IMR-90 (cell line): ENCODE results near the gene WDR48. TPM values are rescaled to one million over a fixed set of nuclear protein-coding genes. Genes with fewer than 3 reads are reported as not detected.

Source experiments
- ATAC-seq: fragments of 200-7000 bp; cut with Tn5 transposase; 2 replicates; pipeline ENCODE4 v1.9.1; 2020; ENCODE audit warnings: low read depth, mild to moderate bottlenecking, moderate library complexity
- BruUV-seq: library from RNA; stranded (reverse); fragments of 400-500 nt; replicated peaks from 2 replicates; lab custom pipeline; 2021; lab: Mats Ljungman, UMichigan
- CTCF ChIA-PET: fragments of 300-600 bp; formaldehyde crosslinking; extraction: SDS; loops from one replicate; lab custom pipeline; 2021; ENCODE audit warnings: antibody characterized with exemption; lab: Yijun Ruan, JAX
- POLR2A ChIA-PET: fragments of 300-600 bp; sonication (Branson Sonifier 250); formaldehyde crosslinking; loops from one replicate; lab custom pipeline; 2022; ENCODE audit warnings: antibody characterized with exemption; ENCODE audit not compliant: unreplicated experiment; lab: Charles Lee
- DNase-seq: peaks from one replicate; pipeline ENCODE4 v3.0.0; 2013
- H2AFZ ChIP-seq: replicated peaks from 2 replicates; pipeline ENCODE3; 2013; ENCODE audit warnings: low read length, mild to moderate bottlenecking; ENCODE audit not compliant: poor library complexity
- H2AK5ac ChIP-seq: 2 replicates; pipeline ENCODE4 v1.6.1; 2013; ENCODE audit warnings: low read depth, low read length, inconsistent platforms
- H2AK9ac ChIP-seq: replicated peaks from 2 replicates; pipeline ENCODE3; 2013; ENCODE audit warnings: mild to moderate bottlenecking, low read depth, low read length, moderate library complexity; ENCODE audit not compliant: poor library complexity
- H2BK120ac ChIP-seq: 2 replicates; pipeline ENCODE4 v1.6.1; 2013; ENCODE audit warnings: low read depth, low read length, inconsistent platforms
- H2BK15ac ChIP-seq: 3 replicates; pipeline ENCODE4 v1.6.1; 2013; ENCODE audit warnings: low read depth, low read length, inconsistent platforms
- H2BK20ac ChIP-seq: 2 replicates; pipeline ENCODE4 v1.6.1; 2013; ENCODE audit warnings: low read depth, mild to moderate bottlenecking, inconsistent platforms, low read length, moderate library complexity
- H2BK5ac ChIP-seq: 2 replicates; pipeline ENCODE4 v1.6.1; 2013; ENCODE audit warnings: mild to moderate bottlenecking, low read depth, low read length, inconsistent platforms; ENCODE audit not compliant: poor library complexity, severe bottlenecking
- H3K14ac ChIP-seq: replicated peaks from 2 replicates; pipeline ENCODE4 v1.6.1; 2013; ENCODE audit warnings: low read depth, low read length, inconsistent platforms
- H3K18ac ChIP-seq: 2 replicates; pipeline ENCODE4 v1.6.1; 2013; ENCODE audit warnings: low read depth, low read length, control low read depth
- H3K23ac ChIP-seq: 2 replicates; pipeline ENCODE4 v1.6.1; 2013; ENCODE audit warnings: low read depth, low read length, inconsistent platforms
- H3K27ac ChIP-seq: 2 replicates; pipeline ENCODE4 v1.5.1; 2013; ENCODE audit warnings: mild to moderate bottlenecking, control low read depth, low read length; ENCODE audit not compliant: insufficient read depth
- H3K27me3 ChIP-seq: 2 replicates; pipeline ENCODE4 v1.6.1; 2013; ENCODE audit warnings: low read length; ENCODE audit not compliant: control insufficient read depth, insufficient read depth
- H3K36me3 ChIP-seq: 2 replicates; pipeline ENCODE4 v1.6.1; 2013; ENCODE audit warnings: low read length, mixed read lengths; ENCODE audit not compliant: control insufficient read depth, insufficient read depth
- H3K4ac ChIP-seq: 2 replicates; pipeline ENCODE4 v1.6.1; 2013; ENCODE audit warnings: low read depth, low read length, inconsistent platforms
- H3K4me1 ChIP-seq: 2 replicates; pipeline ENCODE4 v1.6.1; 2013; ENCODE audit warnings: low read length, mixed read lengths; ENCODE audit not compliant: control insufficient read depth, insufficient read depth
- H3K4me2 ChIP-seq: 2 replicates; pipeline ENCODE4 v1.6.1; 2013; ENCODE audit warnings: low read depth, mild to moderate bottlenecking, control low read depth, low read length, moderate library complexity
- H3K4me3 ChIP-seq: 2 replicates; pipeline ENCODE4 v1.5.1; 2013; ENCODE audit warnings: low read depth, mild to moderate bottlenecking, control low read depth, low read length, moderate library complexity; ENCODE audit not compliant: insufficient read depth
- H3K56ac ChIP-seq: 2 replicates; pipeline ENCODE4 v1.6.1; 2013; ENCODE audit warnings: low read length, inconsistent platforms; ENCODE audit not compliant: insufficient read depth; ENCODE audit errors: extremely low read depth
- H3K79me1 ChIP-seq, 2 experiments: 2 replicates each; pipeline ENCODE4 v1.6.1; 2013; ENCODE audit warnings: low read length in 2 of 2, inconsistent platforms in 1 of 2, low read depth in 1 of 2
- H3K9ac ChIP-seq: 2 replicates; pipeline ENCODE4 v1.6.1; 2013; ENCODE audit warnings: low read depth, low read length, control low read depth
- H3K9me1 ChIP-seq: 2 replicates; pipeline ENCODE4 v1.6.1; 2013; ENCODE audit warnings: low read length, inconsistent platforms; ENCODE audit not compliant: insufficient read depth
- H3K9me3 ChIP-seq: 2 replicates; pipeline ENCODE4 v1.6.1; 2013; ENCODE audit warnings: low read length; ENCODE audit not compliant: control insufficient read depth, insufficient read depth
- H4K20me1 ChIP-seq: 2 replicates; pipeline ENCODE4 v1.6.1; 2013; ENCODE audit warnings: low read length, inconsistent platforms; ENCODE audit not compliant: insufficient read depth
- H4K5ac ChIP-seq: 2 replicates; pipeline ENCODE4 v1.6.1; 2013; ENCODE audit warnings: mild to moderate bottlenecking, low read depth, low read length, control low read depth
- H4K8ac ChIP-seq, 2 experiments: 2 replicates each; pipeline ENCODE4 v1.6.1; 2013; ENCODE audit warnings: low read depth in 2 of 2, low read length in 2 of 2, control low read depth in 1 of 2, inconsistent platforms in 1 of 2
- H4K91ac ChIP-seq: 2 replicates; pipeline ENCODE4 v1.6.1; 2013; ENCODE audit warnings: low read depth, low read length, inconsistent platforms; ENCODE audit not compliant: insufficient read depth
- BHLHE40 ChIP-seq: fragments of 150-350 bp; IDR thresholded peaks from 2 replicates; pipeline ENCODE4 v1.6.1; 2016; ENCODE audit warnings: mild to moderate bottlenecking, low read depth, low read length
- CEBPB ChIP-seq: IDR thresholded peaks from 2 replicates; pipeline ENCODE4 v1.6.1; 2012; ENCODE audit warnings: low read depth, low read length, improper control_type of control experiment
- CHD1 ChIP-seq: IDR thresholded peaks from 2 replicates; pipeline ENCODE4 v1.6.1; 2012; ENCODE audit warnings: low read depth, low read length, improper control_type of control experiment
- FOS ChIP-seq: fragments of 150-350 bp; IDR thresholded peaks from 2 replicates; pipeline ENCODE4 v1.6.1; 2016; ENCODE audit warnings: low read depth, low read length
- MAFK ChIP-seq: IDR thresholded peaks from 2 replicates; pipeline ENCODE4 v1.6.1; 2012; ENCODE audit warnings: low read depth, low read length, improper control_type of control experiment
- MAZ ChIP-seq: IDR thresholded peaks from 2 replicates; pipeline ENCODE4 v1.6.1; 2012; ENCODE audit warnings: low read depth, mild to moderate bottlenecking, low read length, improper control_type of control experiment, moderate library complexity, borderline replicate concordance
- MXI1 ChIP-seq: IDR thresholded peaks from 2 replicates; pipeline ENCODE4 v1.6.1; 2012; ENCODE audit warnings: low read depth, mild to moderate bottlenecking, low read length, moderate library complexity, borderline replicate concordance
- NFE2L2 ChIP-seq: fragments of 150-350 bp; IDR thresholded peaks from 2 replicates; pipeline ENCODE4 v1.6.1; 2016; ENCODE audit warnings: low read depth, mild to moderate bottlenecking, low read length
- POLR2A ChIP-seq: IDR thresholded peaks from 2 replicates; pipeline ENCODE4 v1.6.1; 2012; ENCODE audit warnings: mild to moderate bottlenecking, low read depth, low read length
- RAD21 ChIP-seq: IDR thresholded peaks from 2 replicates; pipeline ENCODE4 v1.6.1; 2012; ENCODE audit warnings: low read length, improper control_type of control experiment
- RCOR1 ChIP-seq: IDR thresholded peaks from 2 replicates; pipeline ENCODE4 v1.6.1; 2012; ENCODE audit warnings: mild to moderate bottlenecking, low read length, improper control_type of control experiment; ENCODE audit not compliant: insufficient replicate concordance
- RFX5 ChIP-seq: IDR thresholded peaks from 2 replicates; pipeline ENCODE4 v1.8.0; 2012; ENCODE audit warnings: low read depth, mild to moderate bottlenecking, low read length, moderate library complexity
- SMC3 ChIP-seq: fragments of 150-350 bp; IDR thresholded peaks from 2 replicates; pipeline ENCODE4 v1.6.1; 2016; ENCODE audit warnings: low read depth, mild to moderate bottlenecking, antibody characterized with exemption, low read length, moderate library complexity
- WGBS, 2 experiments: methylation state at CpG; one replicate each; pipeline versions ENCODE4 v1.1.5 to v1.1.7; 2013; ENCODE audit warnings: missing lambda C conversion rate in 2 of 2; ENCODE audit not compliant: insufficient read length in 1 of 2; ENCODE audit errors: extremely low coverage in 2 of 2; 5-methylcytosine and 5-hydroxymethylcytosine counted together
- dilution Hi-C: fragments of 300-500 bp; cut with HindIII; formaldehyde crosslinking; loops from one replicate; pipeline ENCODE4 v1.14.3; 2018; ENCODE audit warnings: low sequenced_read_pairs; ENCODE audit not compliant: unreplicated experiment
- in situ Hi-C: fragments of 300-500 bp; cut with MboI; formaldehyde crosslinking; loops from 3 replicates; pipeline ENCODE4 v1.14.3; 2019; ENCODE audit warnings: low sequenced_read_pairs, inconsistent platforms, mixed read lengths
- intact Hi-C: fragments of 100-400 bp; cut with micrococcal nuclease; formaldehyde crosslinking; loops from 2 replicates; pipeline ENCODE4 v1.10.0; 2022
- polyA plus RNA-seq, 3 experiments: library from polyadenylated mRNA; depleted of rRNA; stranded (reverse); fragments of >200 nt; gene quantifications; 2 replicates each; pipeline ENCODE4 v1.2.3, GENCODE V29; 2012; ENCODE audit warnings: low replicate concordance in 1 of 3
- total RNA-seq: library from RNA; depleted of rRNA; stranded (reverse); fragments of >200 nt; gene quantifications from 2 replicates; pipeline ENCODE4 v1.2.3, GENCODE V29; 2012
- TF ChIP-seq, protein P1 (sequence below): conservative IDR thresholded peaks from 2 replicates; pipeline ENCODE4 v1.5.1; 2012; ENCODE audit warnings: mild to moderate bottlenecking, low read depth, low read length, improper control_type of control experiment
- TF ChIP-seq, protein P2 (sequence below): fragments of 150-350 bp; IDR thresholded peaks from 2 replicates; pipeline ENCODE4 v1.6.1; 2016; ENCODE audit warnings: low read depth, mild to moderate bottlenecking, low read length, moderate library complexity, borderline replicate concordance
- TF ChIP-seq, protein P3 (sequence below): fragments of 150-350 bp; IDR thresholded peaks from 2 replicates; pipeline ENCODE4 v1.6.1; 2017; ENCODE audit warnings: mild to moderate bottlenecking, antibody characterized with exemption, low read length, low read depth

Gene WDR48
- total and polyA plus RNA-seq, 2 of the 4 experiments (the other 2 are of a cell fraction): 14.4 to 41.2 TPM

DNA sequence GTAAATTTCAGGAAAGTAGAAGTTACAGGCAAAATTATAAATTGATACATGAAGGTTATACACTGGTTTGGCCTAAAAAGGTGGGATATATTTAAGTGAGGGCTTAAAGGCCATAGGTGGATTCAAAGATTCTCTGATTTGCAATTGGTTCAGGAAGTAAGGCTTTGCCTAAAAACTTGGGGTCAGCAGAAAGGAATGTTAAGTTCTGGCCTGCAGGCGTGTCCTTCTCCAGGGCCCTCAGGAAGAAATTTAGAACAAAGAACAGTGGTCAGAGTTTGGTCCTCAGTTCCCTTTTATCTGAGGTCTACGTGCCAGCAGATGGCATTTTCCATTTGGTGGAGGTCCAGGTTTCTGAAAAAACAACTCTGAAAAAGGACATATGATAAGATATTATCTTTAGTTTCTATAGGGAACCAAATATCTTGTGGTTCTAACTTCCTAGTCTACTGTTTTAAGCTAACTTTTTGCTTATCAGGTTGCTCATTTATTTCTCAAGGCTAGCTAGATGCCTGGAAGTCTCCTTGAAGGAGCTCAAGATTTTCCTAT, 40.6 kb upstream of the WDR48 start:
- Histone ChIP-seq H3K79me1 (no peaks in the 10 kb centered on the region), H2BK20ac (no peak overlapping the region), H3K36me3 (no peaks in the 10 kb centered on the region), H3K4me1 (no peaks in the 10 kb centered on the region), H2BK5ac (no peak overlapping the region), H3K23ac (no peak overlapping the region), H3K9ac (no peak overlapping the region), H4K20me1 (no peaks in the 10 kb centered on the region), H3K4ac (no peak overlapping the region), H4K91ac (no peak overlapping the region), H4K8ac (no peak overlapping the region), H3K9me1 (no peaks in the 10 kb centered on the region), H2BK120ac (no peak overlapping the region), H2BK15ac (no peak overlapping the region), H3K56ac (no peak overlapping the region), H4K5ac (no peak overlapping the region), H2AK9ac (no peak overlapping the region), H3K4me3 (no peak overlapping the region), H3K4me2 (no peak overlapping the region), H3K18ac (no peak overlapping the region), H3K27me3 (no peaks in the 10 kb centered on the region; the same call in 1 of the 2 replicates), H2AFZ (no peak overlapping the region), H3K14ac (no peak overlapping the region), H3K27ac (no peak overlapping the region), H2AK5ac (no peak overlapping the region), H3K9me3 (no peaks in the 10 kb centered on the region)
- intact Hi-C loops (no loop called here), in situ Hi-C loops (no loop called here), dilution Hi-C loops (no loop called here)
- DNase-seq (no peak), ATAC-seq (no peak)
- no peak for TF ChIP-seq RCOR1
- no peak for TF ChIP-seq CHD1
- TF ChIP-seq NFE2L2: no peak
- no peak for TF ChIP-seq RAD21
- TF ChIP-seq RFX5: no peak
- TF ChIP-seq POLR2A: no peak
- TF ChIP-seq MXI1: no peak
- no peak for TF ChIP-seq MAZ
- no peak for TF ChIP-seq MAFK
- no peak for TF ChIP-seq FOS
- TF ChIP-seq, protein P1, sequence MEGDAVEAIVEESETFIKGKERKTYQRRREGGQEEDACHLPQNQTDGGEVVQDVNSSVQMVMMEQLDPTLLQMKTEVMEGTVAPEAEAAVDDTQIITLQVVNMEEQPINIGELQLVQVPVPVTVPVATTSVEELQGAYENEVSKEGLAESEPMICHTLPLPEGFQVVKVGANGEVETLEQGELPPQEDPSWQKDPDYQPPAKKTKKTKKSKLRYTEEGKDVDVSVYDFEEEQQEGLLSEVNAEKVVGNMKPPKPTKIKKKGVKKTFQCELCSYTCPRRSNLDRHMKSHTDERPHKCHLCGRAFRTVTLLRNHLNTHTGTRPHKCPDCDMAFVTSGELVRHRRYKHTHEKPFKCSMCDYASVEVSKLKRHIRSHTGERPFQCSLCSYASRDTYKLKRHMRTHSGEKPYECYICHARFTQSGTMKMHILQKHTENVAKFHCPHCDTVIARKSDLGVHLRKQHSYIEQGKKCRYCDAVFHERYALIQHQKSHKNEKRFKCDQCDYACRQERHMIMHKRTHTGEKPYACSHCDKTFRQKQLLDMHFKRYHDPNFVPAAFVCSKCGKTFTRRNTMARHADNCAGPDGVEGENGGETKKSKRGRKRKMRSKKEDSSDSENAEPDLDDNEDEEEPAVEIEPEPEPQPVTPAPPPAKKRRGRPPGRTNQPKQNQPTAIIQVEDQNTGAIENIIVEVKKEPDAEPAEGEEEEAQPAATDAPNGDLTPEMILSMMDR: no peak
- no peak for TF ChIP-seq CEBPB
- no peak for TF ChIP-seq BHLHE40
- no peak for TF ChIP-seq SMC3
- TF ChIP-seq, protein P2, sequence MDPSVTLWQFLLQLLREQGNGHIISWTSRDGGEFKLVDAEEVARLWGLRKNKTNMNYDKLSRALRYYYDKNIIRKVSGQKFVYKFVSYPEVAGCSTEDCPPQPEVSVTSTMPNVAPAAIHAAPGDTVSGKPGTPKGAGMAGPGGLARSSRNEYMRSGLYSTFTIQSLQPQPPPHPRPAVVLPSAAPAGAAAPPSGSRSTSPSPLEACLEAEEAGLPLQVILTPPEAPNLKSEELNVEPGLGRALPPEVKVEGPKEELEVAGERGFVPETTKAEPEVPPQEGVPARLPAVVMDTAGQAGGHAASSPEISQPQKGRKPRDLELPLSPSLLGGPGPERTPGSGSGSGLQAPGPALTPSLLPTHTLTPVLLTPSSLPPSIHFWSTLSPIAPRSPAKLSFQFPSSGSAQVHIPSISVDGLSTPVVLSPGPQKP: no peak
- TF ChIP-seq, protein P3, sequence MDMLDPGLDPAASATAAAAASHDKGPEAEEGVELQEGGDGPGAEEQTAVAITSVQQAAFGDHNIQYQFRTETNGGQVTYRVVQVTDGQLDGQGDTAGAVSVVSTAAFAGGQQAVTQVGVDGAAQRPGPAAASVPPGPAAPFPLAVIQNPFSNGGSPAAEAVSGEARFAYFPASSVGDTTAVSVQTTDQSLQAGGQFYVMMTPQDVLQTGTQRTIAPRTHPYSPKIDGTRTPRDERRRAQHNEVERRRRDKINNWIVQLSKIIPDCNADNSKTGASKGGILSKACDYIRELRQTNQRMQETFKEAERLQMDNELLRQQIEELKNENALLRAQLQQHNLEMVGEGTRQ: no peak
- CTCF ChIA-PET: interaction anchor here (1.0 kb wide), 1 partner anchor 11 kb away, joined by 5 read pairs; no protein-coding TSS in a partner anchor
- POLR2A ChIA-PET: no interaction called here
- BruUV-seq: no TSS peak
- WGBS, 2 experiments: no CpG with 5 or more reads among the region's 2 CpGs
